Endothelial cell of umbilical vein (primary cell): ENCODE data around the gene MAP7D3. TPM values are rescaled to one million over a fixed set of nuclear protein-coding genes. Genes with fewer than 3 reads are reported as not detected.

Experiments used
- BruUV-seq: library from RNA; stranded (reverse); fragments of 400-500 nt; replicated peaks from 2 replicates; lab custom pipeline; 2021; lab: Mats Ljungman, UMichigan
- CTCF ChIA-PET: fragments of 300-600, 350-600 bp; sonication (Branson Sonifier 250); formaldehyde crosslinking; loops from one replicate; lab custom pipeline; 2021; ENCODE audit warnings: antibody characterized with exemption, inconsistent platforms; lab: Charles Lee
- POLR2A ChIA-PET: fragments of 300-600, 350-600 bp; sonication (Branson Sonifier 250); formaldehyde crosslinking; loops from one replicate; lab custom pipeline; 2021; ENCODE audit warnings: antibody characterized with exemption, inconsistent platforms; lab: Charles Lee
- DNase-seq: peaks from one replicate; pipeline ENCODE4 v3.0.0-alpha.2; 2011; ENCODE audit warnings: low read depth, low spot score
- FAIRE-seq: peaks from 2 replicates; lab custom pipeline; 2011; peaks lifted over from hg19 to GRCh38; lab: Jason Lieb, UNC
- H2AFZ ChIP-seq: 2 replicates; pipeline ENCODE4 v1.6.0; 2012; ENCODE audit warnings: low read depth, low read length, control low read depth, inconsistent platforms
- H3K27ac ChIP-seq: 2 replicates; pipeline ENCODE4 v1.5.1; 2011; ENCODE audit warnings: low read depth, mild to moderate bottlenecking, control low read depth, low read length, moderate library complexity; ENCODE audit not compliant: insufficient read depth
- H3K27me3 ChIP-seq, 2 experiments: 2 replicates each; pipeline versions ENCODE4 v1.6.0 to v1.6.1; 2011; ENCODE audit warnings: low read length in 2 of 2, mixed read lengths in 1 of 2; ENCODE audit not compliant: control insufficient read depth in 2 of 2, insufficient read depth in 2 of 2
- H3K36me3 ChIP-seq, 2 experiments: 2 replicates in 1 of 2; 3 replicates in 1 of 2; pipeline ENCODE4 v1.5.1; 2011; ENCODE audit warnings: low read length in 2 of 2, mild to moderate bottlenecking in 1 of 2, moderate library complexity in 1 of 2; ENCODE audit not compliant: control insufficient read depth in 2 of 2, insufficient read depth in 2 of 2; ENCODE audit errors: extremely low read depth in 1 of 2
- H3K4me1 ChIP-seq: 3 replicates; pipeline ENCODE4 v1.5.1; 2011; ENCODE audit warnings: mild to moderate bottlenecking, low read length; ENCODE audit not compliant: control insufficient read depth, insufficient read depth; ENCODE audit errors: extremely low read depth
- H3K4me2 ChIP-seq: 2 replicates; pipeline ENCODE4 v1.6.1; 2011; ENCODE audit warnings: low read length, control low read depth, mixed read lengths; ENCODE audit not compliant: insufficient read depth
- H3K4me3 ChIP-seq, 3 experiments: fragments of 200-600 bp in 1 of 3; sonication (generic), shearing (Covaris generic) in 1 of 3; replicated peaks in 1 of 3; 2 replicates each; pipeline ENCODE4 v1.5.1; 2011 to 2016; ENCODE audit warnings: control low read depth in 3 of 3, low read length in 3 of 3, mild to moderate bottlenecking in 2 of 3, inconsistent platforms in 1 of 3, low read depth in 1 of 3, moderate library complexity in 1 of 3; ENCODE audit not compliant: insufficient read depth in 1 of 3
- H3K79me2 ChIP-seq: 2 replicates; pipeline ENCODE4 v1.6.0; 2012; ENCODE audit warnings: low read length, inconsistent platforms; ENCODE audit not compliant: control insufficient read depth, insufficient read depth
- H3K9ac ChIP-seq: replicated peaks from 2 replicates; pipeline ENCODE3; 2011; ENCODE audit warnings: low read length, control low read depth; ENCODE audit not compliant: insufficient read depth; ENCODE audit errors: extremely low read depth
- H3K9me1 ChIP-seq: replicated peaks from 3 replicates; pipeline ENCODE4 v1.6.0; 2011; ENCODE audit warnings: mild to moderate bottlenecking, low read length; ENCODE audit not compliant: control insufficient read depth, insufficient read depth; ENCODE audit errors: extremely low read depth
- H3K9me3 ChIP-seq: replicated peaks from 2 replicates; pipeline ENCODE4 v1.5.1; 2012; ENCODE audit warnings: low read length, inconsistent platforms; ENCODE audit not compliant: control insufficient read depth, insufficient read depth
- H4K20me1 ChIP-seq: replicated peaks from 2 replicates; pipeline ENCODE3; 2011; ENCODE audit warnings: mild to moderate bottlenecking, low read length; ENCODE audit not compliant: control insufficient read depth, insufficient read depth; ENCODE audit errors: extremely low read depth
- CTCF ChIP-seq, 2 donors: IDR thresholded peaks; 1 replicate in 1 of 2; 2 replicates in 1 of 2; pipeline ENCODE4 v1.5.1; 2011; ENCODE audit warnings: low read length in 2 of 2, mild to moderate bottlenecking in 2 of 2, moderate library complexity in 2 of 2, control low read depth in 1 of 2, inconsistent platforms in 1 of 2, low read depth in 1 of 2; ENCODE audit not compliant: insufficient read depth in 1 of 2; ENCODE audit errors: extremely low read depth in 1 of 2
- EZH2 ChIP-seq: IDR thresholded peaks from 2 replicates; pipeline ENCODE4 v1.6.1; 2012; ENCODE audit warnings: borderline replicate concordance, low read depth, mild to moderate bottlenecking, moderate library complexity, low read length, inconsistent platforms; ENCODE audit not compliant: severe bottlenecking
- FOS ChIP-seq: IDR thresholded peaks from 2 replicates; pipeline ENCODE4 v1.6.1; 2011; ENCODE audit warnings: mild to moderate bottlenecking, low read length, moderate library complexity, borderline replicate concordance; ENCODE audit not compliant: insufficient read depth
- GATA2 ChIP-seq: IDR thresholded peaks from 2 replicates; pipeline ENCODE4 v1.7.0; 2011; ENCODE audit warnings: low read depth, mild to moderate bottlenecking, moderate library complexity, mixed read lengths, low read length; ENCODE audit not compliant: insufficient read length, insufficient read depth
- JUN ChIP-seq: IDR thresholded peaks from 2 replicates; pipeline ENCODE4 v1.6.1; 2011; ENCODE audit warnings: borderline replicate concordance, low read depth; ENCODE audit not compliant: insufficient read length, insufficient read depth
- MAX ChIP-seq: IDR thresholded peaks from 2 replicates; pipeline ENCODE4 v1.6.1; 2011; ENCODE audit not compliant: insufficient read depth, insufficient read length
- MYC ChIP-seq: IDR thresholded peaks from one replicate; pipeline ENCODE4 v1.6.1; 2011; ENCODE audit warnings: mild to moderate bottlenecking, low read depth, low read length
- POLR2A ChIP-seq: IDR thresholded peaks from 2 replicates; pipeline ENCODE4 v1.6.1; 2012; ENCODE audit warnings: low read depth, mild to moderate bottlenecking, control low read depth, low read length
- POLR2AphosphoS5 ChIP-seq: IDR thresholded peaks from 2 replicates; pipeline ENCODE4 v1.6.1; 2012; ENCODE audit warnings: low read depth, mild to moderate bottlenecking, control low read depth, low read length, moderate library complexity; ENCODE audit not compliant: insufficient read depth
- dilution Hi-C: fragments of 300-500 bp; cut with MboI; formaldehyde crosslinking; loops from one replicate; pipeline ENCODE4 v1.15.0; 2019; ENCODE audit warnings: low sequenced_read_pairs; ENCODE audit not compliant: extremely low pct_ligation_motif_present
- intact Hi-C: fragments of 100-400 bp; cut with micrococcal nuclease; formaldehyde crosslinking; loops from one replicate; pipeline ENCODE4 v1.10.0; 2022
- polyA plus RNA-seq, 4 experiments: library from polyadenylated mRNA; depleted of rRNA in 3 of 4; stranded (reverse) in 3 of 4; unstranded in 1 of 4; fragments of >200 nt; gene quantifications; 2 replicates each; pipeline versions ENCODE4 v1.2.1 to v1.2.3, GENCODE V29; 2011 to 2012; ENCODE audit warnings: missing spikeins in 1 of 4
- total RNA-seq: library from RNA; stranded (reverse); gene quantifications from 2 replicates; pipeline ENCODE4 v1.2.3, GENCODE V29; 2021

MAP7D3 gene
- total and polyA plus RNA-seq, 2 donors (not counting 3 experiments of a cell fraction or from before 2014, with no cell fraction given), result 6.5 to 22.8 TPM

- Histone ChIP-seq H4K20me1 (no peaks in the 10 kb centered on the region), H3K4me3 (no peak overlapping the region), H3K9me1 (no peaks in the 10 kb centered on the region), H3K4me2 (no peak overlapping the region), H3K9me3 (no peaks in the 10 kb centered on the region), H2AFZ (no peak overlapping the region), H3K4me1 (peaks cover 13% of the 10 kb centered on the region), H3K36me3 (no peaks in the 10 kb centered on the region), H3K27me3 (no peaks in the 10 kb centered on the region), H3K79me2 (no peaks in the 10 kb centered on the region), H3K9ac (no peak overlapping the region), H3K27ac (no peak overlapping the region)
- peak; percentile 40 for DNase-seq
- no peak for FAIRE-seq
- ChIA-PET POLR2A (no interaction called here), CTCF (interaction anchor here (1.1 to 4.2 kb wide), 4 partner anchors 12 to 175 kb away, joined by 3 to 30 read pairs (median 4); no protein-coding TSS in a partner anchor)
- no TSS peak for BruUV-seq
- intact Hi-C loops, result no loop called here
- TF ChIP-seq JUN (no peak), MYC (no peak), CTCF (IDR thresholded peaks at IDR 0.05; ENCODE audit: extremely low read depth in 1 of 2, insufficient read depth in 1 of 2, low read depth in 1 of 2, low read length in 2 of 2) (no peak), MAX (no peak), POLR2AphosphoS5 (no peak), POLR2A (no peak), EZH2 (no peak), FOS (no peak), GATA2 (no peak)
- dilution Hi-C loops, result no loop called here
Measured at GRCh38 chrX:136202889-136203288, 48.3 kb downstream of the MAP7D3 start.
